NOMO-1 treated with dmso at 0.1 percent for 144 hours (cell line): Measurements from ENCODE around the gene NPAS4.

ENCODE experiments used
- DNase-seq: peaks from one replicate; lab custom pipeline; 2025; ENCODE audit not compliant: unreplicated experiment; lab: John Stamatoyannopoulos, UW

NPAS4 gene

DNA sequence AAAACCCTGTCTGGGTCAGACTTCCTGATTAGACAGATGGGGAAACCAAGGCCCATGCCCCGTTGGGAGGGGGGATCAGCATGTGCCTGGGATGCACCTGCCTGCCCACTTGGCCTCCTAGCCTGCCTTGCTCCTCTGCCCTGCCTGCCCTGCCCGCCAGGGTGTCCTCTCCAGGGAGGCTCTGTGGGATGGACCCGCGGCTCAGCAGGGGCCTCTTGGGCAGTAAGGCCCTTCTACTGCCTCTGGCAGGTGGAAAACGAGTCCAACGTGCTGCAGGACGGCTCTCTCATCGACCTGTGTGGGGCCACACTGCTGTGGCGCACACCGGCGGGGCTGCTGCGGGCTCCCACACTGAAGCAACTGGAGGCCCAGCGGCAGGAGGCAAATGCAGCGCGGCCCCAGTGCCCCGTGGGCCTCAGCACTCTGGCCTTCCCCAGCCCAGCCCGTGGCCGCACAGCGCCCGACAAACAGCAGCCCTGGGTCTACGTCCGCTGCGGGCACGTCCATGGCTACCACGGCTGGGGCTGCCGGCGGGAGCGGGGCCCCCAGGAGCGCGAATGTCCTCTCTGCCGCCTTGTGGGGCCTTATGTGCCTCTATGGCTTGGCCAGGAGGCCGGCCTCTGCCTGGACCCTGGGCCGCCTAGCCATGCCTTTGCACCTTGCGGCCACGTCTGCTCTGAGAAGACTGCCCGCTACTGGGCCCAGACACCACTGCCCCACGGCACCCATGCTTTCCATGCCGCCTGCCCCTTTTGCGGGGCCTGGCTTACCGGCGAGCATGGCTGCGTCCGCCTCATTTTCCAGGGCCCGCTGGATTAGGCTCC, 54.7 kb downstream of the NPAS4 start:
- no peak for DNase-seq
